Activated CD8-positive, alpha-beta memory T cell treated with anti-CD3 and anti-CD28 coated beads for 48 hours (primary cell): ENCODE results near the gene WFIKKN2.
"Not testable (repeated sequence)": the region's sequence is repeated elsewhere in the genome, so short reads cannot be mapped to it uniquely, and the experiment has no call there.

ENCODE experiments used
- DNase-seq, 3 experiments: peaks; one replicate each; pipeline ENCODE4 v3.0.0-alpha.2; 2020; ENCODE audit warnings: low read depth in 2 of 3, low spot score in 2 of 3

WFIKKN2 gene

DNA sequence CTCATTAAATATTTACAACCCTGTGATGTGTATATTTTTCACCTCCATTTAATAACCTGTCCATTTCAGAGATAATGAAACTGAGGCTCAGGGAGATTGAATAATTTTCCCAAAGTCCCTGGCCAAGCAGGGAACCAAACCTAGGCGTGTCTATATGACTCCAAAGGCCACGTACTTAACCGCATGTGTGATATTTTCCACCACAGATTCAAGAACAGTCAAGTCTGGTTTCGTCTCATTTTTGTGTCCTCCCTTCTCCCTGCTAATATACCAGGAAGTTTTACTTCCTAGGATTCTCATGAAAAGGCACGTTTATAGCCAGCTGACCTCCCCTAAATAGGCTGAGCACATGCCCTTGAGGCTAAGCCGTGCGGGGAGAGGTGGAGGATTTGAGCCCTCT, 15.3 kb downstream of the WFIKKN2 start:
- no peak for DNase-seq

- DNase-seq, result no peak
Measured at GRCh38 chr17:50853015-50853615, 17.7 kb downstream of the WFIKKN2 start.

DNA sequence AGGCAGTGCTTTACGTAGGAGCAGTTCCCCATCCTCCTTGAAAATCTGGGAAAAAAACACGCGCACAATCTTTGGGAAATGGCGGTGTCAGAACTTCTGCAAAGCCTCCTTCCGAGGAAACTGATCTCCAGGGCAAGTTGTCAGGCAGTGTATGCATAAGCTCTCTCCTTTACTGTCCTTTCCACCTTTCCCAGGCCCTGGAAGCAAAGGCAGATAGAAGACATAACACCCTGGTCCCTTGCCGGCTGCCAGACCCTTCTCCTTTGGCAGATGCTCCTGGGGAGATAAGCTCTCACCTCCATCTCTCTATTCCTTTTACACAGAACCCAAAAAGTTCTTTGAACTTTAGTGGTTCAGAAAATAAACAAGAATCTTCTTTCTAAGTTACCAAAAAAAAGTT, 18.4 kb downstream of the WFIKKN2 start:
- DNase-seq, result no peak

DNA sequence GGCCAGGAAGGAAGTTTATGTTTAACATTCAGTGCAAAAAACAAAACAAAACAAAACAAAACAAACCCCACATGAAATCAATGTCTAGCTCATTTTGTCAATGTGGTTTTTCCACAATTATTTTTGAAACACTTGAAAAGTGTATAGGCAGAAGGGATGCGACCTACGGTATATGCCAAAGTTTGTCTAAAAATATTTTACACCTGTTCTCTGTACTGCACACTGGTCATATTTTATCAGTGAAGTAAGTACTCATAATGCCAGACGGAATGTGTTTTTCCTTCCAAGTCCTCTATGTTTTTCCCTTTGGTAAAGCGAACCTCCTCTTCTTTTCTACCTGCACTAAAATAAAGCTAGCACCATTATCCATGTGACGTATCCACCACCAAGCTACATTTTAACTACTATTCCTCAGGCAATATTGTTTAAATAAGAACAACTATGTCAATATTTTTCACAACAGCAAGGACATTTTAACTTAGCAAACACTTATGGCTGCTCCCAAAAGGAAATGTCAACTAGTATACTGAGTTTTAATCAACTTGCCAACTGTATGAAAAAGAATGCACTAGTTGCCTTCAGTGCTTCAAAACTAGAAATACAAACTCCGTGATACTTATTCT, 20.4 kb downstream of the WFIKKN2 start:
- no peak for DNase-seq

DNA sequence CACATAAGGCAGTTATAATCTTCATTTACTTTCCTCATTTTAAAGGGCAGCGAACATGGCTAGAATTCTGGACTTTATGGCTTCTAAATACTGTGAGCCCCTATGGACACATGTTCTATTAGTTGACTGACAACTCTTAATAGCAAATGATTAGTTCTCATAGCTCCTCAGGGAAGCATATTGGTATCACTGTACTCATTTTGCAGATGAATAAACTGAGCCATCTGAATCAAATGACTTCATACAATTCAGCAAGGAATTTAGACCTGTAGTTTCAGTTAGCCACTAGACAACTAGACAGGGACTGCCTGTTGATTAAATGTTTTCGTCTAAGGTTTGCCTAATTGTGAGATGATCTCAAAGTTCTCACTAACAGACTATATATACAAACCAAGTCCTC, 21.0 kb downstream of the WFIKKN2 start:
- no peak for DNase-seq

DNA sequence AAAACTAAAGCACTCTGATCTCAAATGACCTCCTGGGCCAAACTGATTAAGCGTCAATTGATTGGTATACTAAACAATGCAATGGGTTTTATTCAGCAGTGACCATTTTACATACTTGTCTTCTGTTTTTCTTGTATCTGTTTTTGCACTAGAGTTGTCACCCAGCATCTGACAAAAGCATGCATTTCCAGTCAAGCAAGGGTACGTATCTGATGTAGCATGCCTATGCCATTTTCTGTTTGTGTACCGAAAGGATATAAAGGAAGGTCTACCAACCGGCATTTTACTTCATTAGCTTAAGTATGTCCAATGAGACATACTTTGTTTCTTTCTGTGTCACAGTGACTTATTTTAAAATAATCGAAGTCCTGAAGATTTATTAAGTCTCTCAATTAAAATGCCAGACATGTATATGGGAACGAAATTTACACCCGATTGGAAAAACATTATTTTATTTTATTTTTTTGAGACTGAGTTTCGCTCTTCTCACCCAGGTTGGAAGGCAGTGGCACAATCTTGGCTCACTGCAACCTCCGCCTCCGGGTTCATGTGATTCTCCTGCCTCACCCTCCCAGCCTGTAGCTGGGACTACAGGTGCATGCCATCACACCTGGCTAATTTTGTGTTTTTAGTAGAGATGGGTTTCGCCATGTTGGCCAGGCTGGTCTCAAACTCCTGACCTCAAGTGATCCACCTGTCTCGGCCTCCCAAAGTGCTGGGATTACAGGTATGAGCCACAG, 23.3 kb downstream of the WFIKKN2 start:
- no peak for DNase-seq

- DNase-seq, result not testable (repeated sequence)
Measured at GRCh38 chr17:50859727-50860126, 24.3 kb downstream of the WFIKKN2 start.

- no peak for DNase-seq
Measured at GRCh38 chr17:50861334-50861676, 25.9 kb downstream of the WFIKKN2 start.

GRCh38 chr17:50861822-50862528, 26.6 kb downstream of the WFIKKN2 start:
- no peak for DNase-seq

DNA sequence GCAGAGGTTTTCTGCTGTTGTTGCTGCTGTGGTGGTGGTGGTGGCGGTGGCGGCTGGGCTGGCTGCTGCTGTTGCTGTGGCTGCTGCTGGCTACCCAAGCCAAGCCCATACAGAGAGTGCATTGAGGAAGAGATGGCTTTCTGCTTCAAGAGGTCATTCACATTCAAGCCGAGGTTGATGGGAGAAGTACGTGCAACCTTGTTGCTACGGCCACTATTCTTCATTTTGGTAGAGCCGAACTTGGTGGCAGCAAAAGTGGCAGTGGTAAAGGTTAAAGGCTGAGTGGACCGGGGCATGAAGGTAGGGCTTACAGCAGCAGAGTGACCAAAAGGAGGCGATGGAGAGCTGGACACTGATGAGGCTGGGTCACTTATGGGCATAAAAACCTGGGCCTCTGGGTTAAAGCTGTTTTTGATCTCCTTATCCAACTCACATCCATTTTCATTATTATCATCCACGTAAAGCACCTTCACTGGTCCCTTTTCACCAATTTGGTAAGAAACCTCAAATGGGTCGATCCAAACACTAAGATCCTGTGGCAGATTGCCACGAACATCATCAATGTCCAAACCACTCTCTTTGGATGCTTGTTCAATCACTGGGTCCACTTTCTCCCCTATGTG, 27.9 kb downstream of the WFIKKN2 start:
- DNase-seq, result no peak

DNA sequence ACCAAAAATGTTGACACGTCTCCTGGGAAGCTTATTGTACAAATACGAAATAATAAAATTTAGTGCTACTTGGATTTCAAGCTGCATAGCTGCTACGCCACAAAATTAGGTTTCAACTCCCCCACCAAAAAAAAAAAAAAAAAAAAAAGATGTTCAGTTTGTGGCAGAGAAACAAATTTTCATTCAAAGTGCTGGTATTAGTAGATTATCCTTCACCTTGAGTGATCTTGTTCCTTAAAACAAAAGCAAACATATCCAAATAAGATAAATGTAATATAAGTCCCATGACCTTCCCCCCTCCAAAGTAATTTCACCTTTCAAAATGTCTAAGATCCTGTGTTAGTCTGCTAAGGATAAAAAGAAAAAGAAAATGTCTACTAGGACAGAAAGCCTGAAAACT, 28.5 kb downstream of the WFIKKN2 start:
- no peak for DNase-seq

DNA sequence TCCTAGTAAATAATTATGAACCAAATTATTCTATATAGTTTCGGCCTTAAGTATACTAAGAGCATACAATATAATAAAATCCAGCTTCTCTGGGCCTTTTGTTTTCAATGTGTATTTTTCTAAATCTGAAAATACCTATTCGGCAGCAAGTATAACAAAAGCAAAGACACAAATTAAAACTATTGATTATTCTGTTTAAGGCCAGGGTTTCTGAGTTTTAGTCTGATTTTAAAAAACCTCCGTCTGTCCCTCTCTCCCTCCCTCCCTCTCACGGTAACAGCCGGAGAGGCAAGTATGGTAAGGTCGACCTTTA, 29.3 kb downstream of the WFIKKN2 start:
- no peak for DNase-seq

- DNase-seq, result no peak
Measured at GRCh38 chr17:50865060-50865867, 29.9 kb downstream of the WFIKKN2 start.

GRCh38 chr17:50865868-50866260, 30.5 kb downstream of the WFIKKN2 start:
- DNase-seq, result no peak

DNA sequence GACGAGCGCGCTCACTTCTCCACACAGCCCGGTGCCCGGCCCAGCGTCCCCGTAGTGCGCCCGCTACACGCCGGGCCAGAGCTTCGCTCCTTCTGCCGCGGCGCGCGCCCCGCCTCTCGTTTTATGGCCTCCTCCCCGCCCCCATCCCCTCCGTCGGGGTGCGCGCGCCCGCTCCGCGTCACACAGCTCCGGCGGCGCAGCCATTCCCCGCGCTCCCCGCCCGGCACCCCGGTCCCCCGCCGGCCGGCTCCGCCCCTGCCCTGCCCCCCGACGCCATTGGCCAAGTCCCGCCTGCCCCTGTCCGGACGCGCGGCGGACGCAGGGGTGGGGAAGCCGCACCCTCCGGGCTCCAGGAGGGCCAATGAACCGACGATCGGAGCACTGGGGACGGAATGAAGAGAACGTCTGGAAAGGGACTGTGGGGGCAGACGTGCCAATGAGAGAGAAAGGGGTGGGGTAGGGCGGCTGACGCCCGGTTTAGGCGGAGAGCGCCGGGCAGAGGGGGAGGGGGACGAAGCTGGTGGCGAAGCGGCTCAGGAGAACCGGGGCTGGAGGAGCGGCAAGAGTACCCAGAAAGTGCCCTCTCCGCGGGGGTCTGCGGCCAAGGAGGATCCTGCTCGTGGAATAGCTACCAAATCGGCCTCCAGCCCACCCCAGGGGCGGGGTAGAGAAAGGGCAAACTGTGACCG, 31.0 kb downstream of the WFIKKN2 start, which contains the start of gene TOB1:
Gene TOB1, minus strand, starts transcription at position 94 of the 689 bp plus-strand sequence. CDS start 2,337 bp downstream, outside the sequence.
- peak; percentile 90 to 97 (median 95) for DNase-seq

DNA sequence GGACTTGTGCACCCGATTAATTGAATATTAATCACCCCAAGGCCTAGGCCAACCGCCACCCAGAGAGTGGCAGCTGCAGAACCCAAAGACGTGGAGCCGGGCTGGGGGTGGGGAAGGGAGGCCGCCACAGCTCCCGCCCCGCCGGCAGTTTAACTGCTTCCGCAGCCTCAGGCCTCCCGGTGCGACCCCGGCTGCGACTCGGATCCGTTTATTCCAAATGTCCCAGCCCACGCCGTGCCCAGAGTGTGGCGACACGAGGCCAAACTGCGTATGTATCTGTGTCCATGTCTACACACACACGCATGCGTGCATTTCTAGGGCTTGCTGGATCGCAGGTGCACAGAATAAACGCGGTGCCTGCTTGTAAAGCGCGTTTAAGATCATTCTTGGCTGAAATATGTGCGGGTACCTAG, 31.6 kb downstream of the WFIKKN2 start:
- DNase-seq, result peak; percentile 31 to 49 (median 36)

GRCh38 chr17:50867363-50868139, 32.2 kb downstream of the WFIKKN2 start:
- DNase-seq, result peak; percentile 59 to 70 (median 60)

- DNase-seq, result no peak
Measured at GRCh38 chr17:50868140-50868438, 32.7 kb downstream of the WFIKKN2 start.

GRCh38 chr17:50868602-50869001, 33.2 kb downstream of the WFIKKN2 start:
- no peak for DNase-seq

- DNase-seq, result no peak
Measured at GRCh38 chr17:50871364-50871763, 36.0 kb downstream of the WFIKKN2 start.
